Stomach (tissue), 9 donors: ENCODE data around the gene PPP1R3G. TPM values are rescaled to one million over a fixed set of nuclear protein-coding genes. Genes with fewer than 3 reads are reported as not detected.
"Not testable (repeated sequence)": the region's sequence is repeated elsewhere in the genome, so short reads cannot be mapped to it uniquely, and the experiment has no call there.

Experiments used
- DNase-seq, 2 donors: peaks; one replicate each; pipeline versions ENCODE4 v3.0.0 to v3.0.0-alpha.2; 2013 to 2019
- H3K27ac ChIP-seq, 5 donors: fragments of 200-600 bp in 4 of 5; sonication (generic) in 4 of 5; one replicate each; pipeline ENCODE4 v1.5.1; 2013 to 2019; ENCODE audit warnings: mild to moderate bottlenecking in 1 of 5, moderate library complexity in 1 of 5
- H3K27me3 ChIP-seq, 3 donors: fragments of 200-600 bp; sonication (generic); one replicate each; pipeline ENCODE4 v1.5.1; 2017 to 2019; ENCODE audit warnings: mixed run types in 1 of 3
- H3K36me3 ChIP-seq, 4 donors: fragments of 200-600 bp; sonication (generic); 1 replicate in 3 of 4; 2 replicates in 1 of 4; pipeline ENCODE4 v1.5.1; 2016 to 2019
- H3K4me1 ChIP-seq, 4 donors: fragments of 200-600 bp; sonication (generic); one replicate each; pipeline ENCODE4 v1.5.1; 2016 to 2019
- H3K4me3 ChIP-seq, 4 donors: fragments of 200-600 bp; sonication (generic) in 3 of 4; one replicate each; pipeline ENCODE4 v1.5.1; 2016 to 2019; ENCODE audit warnings: mild to moderate bottlenecking in 1 of 4
- H3K9me3 ChIP-seq, 4 donors: fragments of 200-600 bp; sonication (generic); one replicate each; pipeline ENCODE4 v1.5.1; 2016 to 2019
- CTCF ChIP-seq, 7 experiments: fragments of 450-650 bp in 4 of 7; fragments of 200-600 bp in 3 of 7; sonication (generic) in 3 of 7; IDR thresholded peaks; one replicate each; pipeline ENCODE4 v1.5.1; 2016 to 2019; ENCODE audit warnings: antibody characterized with exemption in 7 of 7, control low read depth in 2 of 7, mild to moderate bottlenecking in 1 of 7
- EP300 ChIP-seq: sonication (generic); formaldehyde crosslinking; IDR thresholded peaks from one replicate; pipeline ENCODE4 v1.6.1; 2017; ENCODE audit warnings: antibody characterized with exemption
- POLR2A ChIP-seq, 4 donors: fragments of 450-650 bp; IDR thresholded peaks; one replicate each; pipeline ENCODE4 v1.6.1; 2016; ENCODE audit warnings: antibody characterized with exemption in 4 of 4, control low read depth in 2 of 4, mild to moderate bottlenecking in 1 of 4, moderate library complexity in 1 of 4
- POLR2AphosphoS5 ChIP-seq, 3 donors: sonication (generic); formaldehyde crosslinking; IDR thresholded peaks; one replicate each; pipeline ENCODE4 v1.6.1; 2016; ENCODE audit warnings: antibody characterized with exemption in 3 of 3
- WGBS, 5 donors: extraction: QIAGEN DNeasy Blood & Tissue Kit in 3 of 5; methylation state at CpG; one replicate each; pipeline versions ENCODE4 v1.1.5 to v1.1.7; 2013 to 2018; 5-methylcytosine and 5-hydroxymethylcytosine counted together
- intact Hi-C: fragments of 100-400 bp; cut with DNase I; formaldehyde crosslinking; loops from one replicate; pipeline ENCODE4 v1.15.1; 2023; ENCODE audit warnings: low total_unique reads
- polyA plus RNA-seq, 3 donors: library from polyadenylated mRNA; stranded (reverse); fragments of 200-250 nt; gene quantifications; one replicate each; pipeline ENCODE4 v1.2.3, GENCODE V29; 2013
- total RNA-seq, 5 donors: library from RNA; depleted of rRNA; stranded (reverse); fragments of >200 nt; gene quantifications; one replicate each; pipeline versions ENCODE4 v1.1.0 to v1.2.3, GENCODE V29; 2014 to 2016
- donor health status: healthy with polysubstance abuse.
- donor health status: Bipolar disorder and iron deficiency.
- donor health status: healthy.

PPP1R3G gene
- total and polyA plus RNA-seq, 8 donors = 0.12 to 1.3 (median 0.61) TPM; not detected in 2

GRCh38 chr6:5116243-5116991 is 31.3 kb downstream of the PPP1R3G start:
- 90 to 94% (median 91%) methylated on average over 9 of the region's 9 CpGs for WGBS, 5 donors
- no peak for DNase-seq

GRCh38 chr6:5119090-5119951 is 34.2 kb downstream of the PPP1R3G start:
- no peak for DNase-seq
- no peaks in the 10 kb centered on the region for H3K27me3 ChIP-seq
- WGBS, 5 donors = 93 to 96% (median 94%) methylated on average over 17 of the region's 17 CpGs
- no peaks in the 10 kb centered on the region for H3K36me3 ChIP-seq
- H3K4me3 ChIP-seq = no peak overlapping the region
- intact Hi-C loops = no loop called here
- H3K9me3 ChIP-seq = no peaks in the 10 kb centered on the region
- TF ChIP-seq EP300 = no peak
- no peak for TF ChIP-seq POLR2A (IDR thresholded peaks at IDR 0.05)
- no peak for TF ChIP-seq POLR2AphosphoS5 (IDR thresholded peaks at IDR 0.05)
- no peak for TF ChIP-seq CTCF (IDR thresholded peaks at IDR 0.05)
- no peaks in the 10 kb centered on the region for H3K4me1 ChIP-seq
- H3K27ac ChIP-seq = no peak overlapping the region

More at GRCh38 chr6:5116243-5116991, 31.3 kb downstream of the PPP1R3G start:
- H3K36me3 ChIP-seq = peaks cover 0 to 11% (median 4%) of the 10 kb centered on the region in 4 donors
- H3K4me3 ChIP-seq = no peak overlapping the region
- no peaks in the 10 kb centered on the region for H3K4me1 ChIP-seq
- H3K27ac ChIP-seq = no peak overlapping the region
- no peaks in the 10 kb centered on the region for H3K9me3 ChIP-seq
- no peaks in the 10 kb centered on the region for H3K27me3 ChIP-seq
- intact Hi-C loops = no loop called here
- TF ChIP-seq EP300 (no peak), POLR2A (IDR thresholded peaks at IDR 0.05) (no peak), POLR2AphosphoS5 (IDR thresholded peaks at IDR 0.05) (no peak), CTCF (IDR thresholded peaks at IDR 0.05) (no peak)

GRCh38 chr6:5120011-5120410 is 34.9 kb downstream of the PPP1R3G start:
- Histone ChIP-seq H3K9me3 (no peaks in the 10 kb centered on the region), H3K27ac (no peak overlapping the region), H3K4me3 (no peak overlapping the region), H3K27me3 (no peaks in the 10 kb centered on the region), H3K36me3 (no peaks in the 10 kb centered on the region), H3K4me1 (no peaks in the 10 kb centered on the region)
- intact Hi-C loops = no loop called here
- TF ChIP-seq EP300 (no peak), CTCF (IDR thresholded peaks at IDR 0.05) (no peak), POLR2AphosphoS5 (IDR thresholded peaks at IDR 0.05) (no peak), POLR2A (IDR thresholded peaks at IDR 0.05) (no peak)
- DNase-seq = no peak
- WGBS, 5 donors = 92 to 97% (median 94%) methylated on average over 10 of the region's 10 CpGs

GRCh38 chr6:5120543-5120942 is 35.4 kb downstream of the PPP1R3G start:
- H3K27me3 ChIP-seq, intact Hi-C loops, H3K36me3 ChIP-seq, H3K9me3 ChIP-seq, H3K4me3 ChIP-seq, DNase-seq, H3K27ac ChIP-seq, H3K4me1 ChIP-seq: not testable (repeated sequence)
- 95 to 99% (median 97%) methylated on average over 8 of the region's 8 CpGs for WGBS, 5 donors
